ENCODE results near the gene ANTXR2.

Gene ANTXR2

DNA sequence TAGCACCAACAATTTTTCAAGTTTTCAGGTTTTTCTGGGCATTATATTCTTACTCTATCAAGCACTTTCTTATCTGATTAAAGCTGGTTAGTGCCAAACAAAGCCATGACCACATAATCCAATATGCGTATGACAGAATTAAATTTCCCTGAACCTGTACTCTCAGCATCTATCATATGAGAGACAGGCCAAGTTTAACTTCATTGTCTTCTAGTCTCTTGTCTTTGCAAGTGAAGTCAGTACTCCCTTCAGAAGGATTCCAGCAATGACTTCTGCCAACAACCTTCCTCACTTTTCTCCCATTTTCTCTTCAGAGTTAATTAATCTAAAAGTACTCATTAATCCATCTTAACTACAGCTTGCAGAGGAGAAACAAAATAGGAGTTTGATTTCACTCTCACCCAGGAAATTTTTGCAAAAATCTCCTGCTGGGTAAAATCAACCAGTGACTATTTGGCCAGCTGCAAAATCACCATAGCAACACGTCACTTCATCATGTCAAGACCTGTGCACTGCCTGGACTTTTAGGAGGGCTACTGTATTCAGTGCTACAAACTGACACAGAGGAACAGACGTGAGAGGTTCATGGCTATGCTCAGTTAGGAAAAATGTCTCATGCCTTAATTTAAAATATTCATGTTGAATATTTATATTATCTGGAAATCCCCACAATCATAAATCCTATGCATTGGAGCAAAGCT is 208.4 kb downstream of the ANTXR2 start:
- TF ChIP-seq, protein P1, sequence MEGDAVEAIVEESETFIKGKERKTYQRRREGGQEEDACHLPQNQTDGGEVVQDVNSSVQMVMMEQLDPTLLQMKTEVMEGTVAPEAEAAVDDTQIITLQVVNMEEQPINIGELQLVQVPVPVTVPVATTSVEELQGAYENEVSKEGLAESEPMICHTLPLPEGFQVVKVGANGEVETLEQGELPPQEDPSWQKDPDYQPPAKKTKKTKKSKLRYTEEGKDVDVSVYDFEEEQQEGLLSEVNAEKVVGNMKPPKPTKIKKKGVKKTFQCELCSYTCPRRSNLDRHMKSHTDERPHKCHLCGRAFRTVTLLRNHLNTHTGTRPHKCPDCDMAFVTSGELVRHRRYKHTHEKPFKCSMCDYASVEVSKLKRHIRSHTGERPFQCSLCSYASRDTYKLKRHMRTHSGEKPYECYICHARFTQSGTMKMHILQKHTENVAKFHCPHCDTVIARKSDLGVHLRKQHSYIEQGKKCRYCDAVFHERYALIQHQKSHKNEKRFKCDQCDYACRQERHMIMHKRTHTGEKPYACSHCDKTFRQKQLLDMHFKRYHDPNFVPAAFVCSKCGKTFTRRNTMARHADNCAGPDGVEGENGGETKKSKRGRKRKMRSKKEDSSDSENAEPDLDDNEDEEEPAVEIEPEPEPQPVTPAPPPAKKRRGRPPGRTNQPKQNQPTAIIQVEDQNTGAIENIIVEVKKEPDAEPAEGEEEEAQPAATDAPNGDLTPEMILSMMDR (IDR thresholded peaks at IDR 0.05; ENCODE audit: control extremely low read depth, extremely low read depth, low read depth, missing control alignments) = no peak
- ChIA-PET POLR2A (no interaction called here), CTCF (interaction anchor here (0.9 kb wide), 1 partner anchor 10 kb away, joined by 3 read pairs; no protein-coding TSS in a partner anchor)
- no peak for DNase-seq (ENCODE audit: extremely low spot score)

DNA sequence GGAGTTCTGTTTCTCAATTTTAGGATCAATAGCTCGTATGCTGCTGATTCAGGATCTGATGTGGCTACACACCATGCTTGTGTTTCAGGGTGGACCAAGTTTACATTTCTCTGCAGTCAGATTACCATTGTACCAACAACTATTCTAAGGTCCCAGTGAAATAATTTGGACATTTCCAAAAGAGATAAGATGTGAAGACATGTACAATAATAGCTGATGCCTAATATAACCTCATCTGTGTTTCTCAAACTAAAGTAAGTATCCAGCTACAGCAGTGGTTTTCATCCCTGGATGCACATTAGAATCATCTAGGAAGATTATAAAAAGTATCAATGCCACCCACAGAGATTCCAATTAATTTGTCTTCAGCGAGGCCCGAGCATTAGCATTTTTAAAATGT is 209.7 kb downstream of the ANTXR2 start:
- TF ChIP-seq, protein P1 (IDR thresholded peaks at IDR 0.05; ENCODE audit: control extremely low read depth, extremely low read depth, low read depth, missing control alignments) = no peak
- DNase-seq (ENCODE audit: extremely low spot score) = no peak
- ChIA-PET POLR2A (no interaction called here), CTCF (no interaction called here)

DNA sequence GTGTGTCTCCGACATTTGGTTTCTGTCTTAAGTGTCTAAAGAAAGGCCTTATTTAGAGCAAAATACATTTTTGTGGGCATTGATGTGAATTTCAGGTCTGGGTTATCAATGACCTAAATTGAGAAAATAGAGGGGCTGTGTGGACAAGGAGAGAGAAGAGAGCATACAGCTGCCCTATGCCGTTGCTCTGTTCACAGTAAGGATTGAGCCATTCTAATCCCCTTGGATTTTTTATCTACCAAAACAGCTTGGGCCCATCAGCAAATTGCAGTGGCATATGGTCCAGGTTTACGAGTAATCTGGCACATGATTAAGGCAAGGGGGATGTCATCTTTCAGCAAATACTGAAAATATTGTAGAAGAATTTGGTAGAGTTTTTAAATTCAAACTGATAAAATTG is 210.2 kb downstream of the ANTXR2 start:
- POLR2A ChIA-PET = no interaction called here

DNA sequence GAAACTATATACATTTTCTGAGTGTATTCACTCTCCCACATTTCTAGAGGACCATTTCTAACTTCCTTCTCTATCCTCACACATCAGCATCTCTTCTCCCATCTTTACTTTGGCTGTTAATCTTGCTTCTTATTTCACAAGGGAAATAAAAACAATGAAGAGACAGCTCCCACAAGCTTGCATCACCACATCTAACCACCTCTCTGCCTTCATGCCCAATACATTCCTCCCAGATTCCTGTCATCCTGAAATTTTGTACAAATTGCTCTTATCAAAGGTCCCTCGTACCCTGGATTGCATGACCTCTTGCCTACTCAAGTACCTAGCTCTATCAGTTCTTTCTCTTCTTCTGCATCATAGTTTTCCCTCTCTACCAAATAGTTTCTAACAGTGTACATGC is 215.2 kb downstream of the ANTXR2 start:
- TF ChIP-seq, protein P1 (IDR thresholded peaks at IDR 0.05; ENCODE audit: control extremely low read depth, extremely low read depth, low read depth, missing control alignments) = no peak
- CTCF ChIA-PET = interaction anchor here (0.8 kb wide), 1 partner anchor 10 kb away, joined by 3 read pairs; no protein-coding TSS in a partner anchor
- POLR2A ChIA-PET = no interaction called here
- DNase-seq (ENCODE audit: extremely low spot score) = no peak

More for the DNA sequence above, 210.2 kb downstream of the ANTXR2 start:
- TF ChIP-seq, protein P1 (IDR thresholded peaks at IDR 0.05; ENCODE audit: control extremely low read depth, extremely low read depth, low read depth, missing control alignments) = no peak
- DNase-seq (ENCODE audit: extremely low spot score) = no peak
- CTCF ChIA-PET = no interaction called here

DNA sequence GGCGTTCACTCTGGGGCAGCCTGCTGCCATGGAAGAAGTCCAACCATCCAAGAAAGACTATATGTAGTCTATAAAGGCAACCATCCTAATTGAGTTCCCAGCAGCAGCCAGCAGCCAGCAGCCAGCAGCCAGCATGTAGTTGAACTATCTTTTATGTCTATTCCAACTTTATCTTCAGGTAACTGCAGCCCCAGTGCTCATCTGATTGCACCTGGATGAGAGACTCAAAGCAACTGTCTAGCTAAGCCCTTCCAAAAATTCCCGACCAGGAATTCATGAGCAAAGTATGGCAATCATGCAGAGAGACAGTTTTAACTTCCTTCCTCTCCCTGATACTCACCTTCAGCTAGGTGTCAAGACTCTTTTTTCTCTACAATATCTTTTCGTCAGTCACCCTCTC is 216.8 kb downstream of the ANTXR2 start:
- TF ChIP-seq, protein P1 (IDR thresholded peaks at IDR 0.05; ENCODE audit: control extremely low read depth, extremely low read depth, low read depth, missing control alignments) = no peak
- DNase-seq (ENCODE audit: extremely low spot score) = no peak
- ChIA-PET POLR2A (no interaction called here), CTCF (no interaction called here)

DNA sequence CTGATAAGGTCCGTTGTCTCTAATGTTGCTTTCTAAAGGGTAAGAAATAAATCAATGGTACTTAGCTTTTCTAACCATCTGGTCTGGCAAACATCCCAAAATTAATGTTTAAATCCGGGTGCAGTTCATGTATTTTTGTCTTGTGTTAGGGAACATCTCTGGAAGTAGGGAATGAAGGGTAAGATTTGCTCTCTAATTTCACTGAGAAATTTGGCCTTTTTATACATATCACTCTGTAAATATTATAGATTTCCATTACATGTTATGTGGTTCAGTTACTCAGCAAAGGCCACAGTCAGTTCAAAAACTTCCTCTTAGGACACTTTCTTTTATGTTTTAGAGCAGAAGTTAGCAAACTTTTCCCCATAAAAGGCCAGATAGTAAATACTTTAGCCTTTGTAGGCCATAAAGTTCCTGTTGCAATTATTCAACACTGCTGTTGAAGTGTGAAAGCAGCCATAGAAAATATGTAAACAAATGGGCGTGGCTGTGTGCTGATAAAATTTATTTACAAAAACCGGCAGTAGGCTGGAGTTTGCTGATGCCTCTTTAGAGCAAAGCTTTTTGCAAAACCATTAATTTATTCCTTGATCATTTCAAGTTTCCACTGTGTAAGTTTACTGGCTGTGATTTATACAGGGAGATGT is 218.1 kb downstream of the ANTXR2 start:
- ChIA-PET CTCF (no interaction called here), POLR2A (no interaction called here)
- no peak for DNase-seq (ENCODE audit: extremely low spot score)
- TF ChIP-seq, protein P1 (IDR thresholded peaks at IDR 0.05; ENCODE audit: control extremely low read depth, extremely low read depth, low read depth, missing control alignments) = no peak
